Mesothelial cell of epicardium (in vitro differentiated cells): ENCODE data around the gene FANCC. TPM values are rescaled to one million over a fixed set of nuclear protein-coding genes. Genes with fewer than 3 reads are reported as not detected.

Experiments used
- DNase-seq, 2 experiments: peaks; one replicate each; pipeline ENCODE4 v3.0.0; 2021; ENCODE audit warnings: low spot score in 2 of 2; ENCODE audit not compliant: unreplicated experiment in 2 of 2
- H3K27ac Mint-ChIP-seq: 2 replicates; pipeline ENCODE4 v1.8.0; 2021; ENCODE audit warnings: mixed read lengths
- H3K27me3 Mint-ChIP-seq: 2 replicates; pipeline ENCODE4 v1.8.0; 2021; ENCODE audit warnings: low read depth, mixed read lengths
- H3K36me3 Mint-ChIP-seq: 2 replicates; pipeline ENCODE4 v1.8.0; 2021; ENCODE audit warnings: mixed read lengths
- H3K4me1 Mint-ChIP-seq: 2 replicates; pipeline ENCODE4 v1.8.0; 2021; ENCODE audit warnings: mixed read lengths
- H3K4me3 Mint-ChIP-seq: 2 replicates; pipeline ENCODE4 v1.8.0; 2021; ENCODE audit warnings: mild to moderate bottlenecking, moderate library complexity, mixed read lengths
- H3K9me3 Mint-ChIP-seq: 2 replicates; pipeline ENCODE4 v1.8.0; 2021; ENCODE audit warnings: mixed read lengths
- total RNA-seq: library from RNA; stranded (reverse); gene quantifications from 3 replicates; pipeline ENCODE4 v1.2.1, GENCODE V29; 2021
- TF ChIP-seq, protein P1 (sequence below): fragments of 200-600 bp; sonication (generic); IDR thresholded peaks from one replicate; pipeline ENCODE4 v1.5.0; 2021; ENCODE audit warnings: antibody characterized with exemption; ENCODE audit not compliant: unreplicated experiment

FANCC gene
- total RNA-seq, 1 donor from 2014 or later: 22.5 TPM

DNA sequence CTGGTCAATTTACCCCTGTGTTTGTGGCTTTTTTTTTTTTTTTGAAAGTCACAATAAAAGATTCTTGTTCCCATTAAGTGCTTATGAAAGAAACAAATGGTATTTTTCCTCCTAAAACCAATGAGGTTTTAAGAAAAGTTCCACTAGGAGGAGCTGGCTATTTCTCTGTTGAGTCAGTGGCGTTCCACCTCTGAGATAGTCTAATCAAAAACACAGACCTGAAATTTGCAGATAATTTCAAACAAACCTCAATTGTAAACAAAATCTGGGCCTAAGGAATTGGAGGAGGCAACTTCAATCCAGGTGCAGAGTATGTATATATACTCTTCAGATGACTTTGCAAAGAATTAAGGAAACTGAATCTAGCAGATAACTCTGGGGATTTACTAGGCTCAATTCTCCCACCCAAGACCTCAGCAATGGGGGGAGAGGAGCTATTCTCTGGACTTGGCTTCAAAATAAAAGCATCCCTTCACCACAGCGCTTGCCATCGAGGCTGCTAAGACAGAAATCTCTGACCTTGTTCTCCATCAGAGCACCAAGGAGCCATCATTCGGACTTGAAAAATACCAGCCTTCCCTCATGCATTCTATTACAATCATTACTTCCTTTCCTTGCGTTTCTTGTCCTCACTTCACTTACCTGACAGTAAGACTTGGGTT is 52.4 kb downstream of the FANCC start:
- H3K27me3 Mint-ChIP-seq: no peaks in the 10 kb centered on the region
- no peak for DNase-seq
- H3K27ac Mint-ChIP-seq: no peak overlapping the region
- no peaks in the 10 kb centered on the region for H3K9me3 Mint-ChIP-seq
- TF ChIP-seq, protein P1, sequence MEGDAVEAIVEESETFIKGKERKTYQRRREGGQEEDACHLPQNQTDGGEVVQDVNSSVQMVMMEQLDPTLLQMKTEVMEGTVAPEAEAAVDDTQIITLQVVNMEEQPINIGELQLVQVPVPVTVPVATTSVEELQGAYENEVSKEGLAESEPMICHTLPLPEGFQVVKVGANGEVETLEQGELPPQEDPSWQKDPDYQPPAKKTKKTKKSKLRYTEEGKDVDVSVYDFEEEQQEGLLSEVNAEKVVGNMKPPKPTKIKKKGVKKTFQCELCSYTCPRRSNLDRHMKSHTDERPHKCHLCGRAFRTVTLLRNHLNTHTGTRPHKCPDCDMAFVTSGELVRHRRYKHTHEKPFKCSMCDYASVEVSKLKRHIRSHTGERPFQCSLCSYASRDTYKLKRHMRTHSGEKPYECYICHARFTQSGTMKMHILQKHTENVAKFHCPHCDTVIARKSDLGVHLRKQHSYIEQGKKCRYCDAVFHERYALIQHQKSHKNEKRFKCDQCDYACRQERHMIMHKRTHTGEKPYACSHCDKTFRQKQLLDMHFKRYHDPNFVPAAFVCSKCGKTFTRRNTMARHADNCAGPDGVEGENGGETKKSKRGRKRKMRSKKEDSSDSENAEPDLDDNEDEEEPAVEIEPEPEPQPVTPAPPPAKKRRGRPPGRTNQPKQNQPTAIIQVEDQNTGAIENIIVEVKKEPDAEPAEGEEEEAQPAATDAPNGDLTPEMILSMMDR: no peak
- no peak overlapping the region for H3K4me3 Mint-ChIP-seq
- no peaks in the 10 kb centered on the region for H3K36me3 Mint-ChIP-seq
- peaks cover 11% of the 10 kb centered on the region for H3K4me1 Mint-ChIP-seq

DNA sequence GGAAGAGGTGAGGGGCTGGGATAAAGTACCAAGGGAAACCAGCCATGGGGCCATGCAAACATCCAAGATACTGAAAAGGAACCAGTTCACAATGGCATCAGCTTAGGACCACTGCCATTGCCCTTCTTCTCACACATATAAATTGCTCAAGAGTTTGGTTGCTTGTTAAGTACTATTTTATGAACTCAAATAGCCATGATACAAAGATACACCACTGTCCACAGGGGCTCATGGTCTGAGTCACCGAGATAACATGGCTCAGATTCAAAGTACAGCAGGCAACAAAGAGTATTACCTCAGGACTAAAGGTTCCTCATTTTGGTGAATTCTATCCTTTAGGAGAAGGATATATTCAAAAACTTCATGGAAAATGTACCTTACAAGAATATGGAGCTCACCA is 55.6 kb downstream of the FANCC start:
- Mint-ChIP-seq H3K36me3 (no peaks in the 10 kb centered on the region), H3K4me1 (peaks cover 8% of the 10 kb centered on the region), H3K9me3 (peaks cover 12% of the 10 kb centered on the region), H3K27me3 (no peaks in the 10 kb centered on the region), H3K4me3 (no peak overlapping the region), H3K27ac (no peak overlapping the region)
- TF ChIP-seq, protein P1: no peak
- no peak for DNase-seq

DNA sequence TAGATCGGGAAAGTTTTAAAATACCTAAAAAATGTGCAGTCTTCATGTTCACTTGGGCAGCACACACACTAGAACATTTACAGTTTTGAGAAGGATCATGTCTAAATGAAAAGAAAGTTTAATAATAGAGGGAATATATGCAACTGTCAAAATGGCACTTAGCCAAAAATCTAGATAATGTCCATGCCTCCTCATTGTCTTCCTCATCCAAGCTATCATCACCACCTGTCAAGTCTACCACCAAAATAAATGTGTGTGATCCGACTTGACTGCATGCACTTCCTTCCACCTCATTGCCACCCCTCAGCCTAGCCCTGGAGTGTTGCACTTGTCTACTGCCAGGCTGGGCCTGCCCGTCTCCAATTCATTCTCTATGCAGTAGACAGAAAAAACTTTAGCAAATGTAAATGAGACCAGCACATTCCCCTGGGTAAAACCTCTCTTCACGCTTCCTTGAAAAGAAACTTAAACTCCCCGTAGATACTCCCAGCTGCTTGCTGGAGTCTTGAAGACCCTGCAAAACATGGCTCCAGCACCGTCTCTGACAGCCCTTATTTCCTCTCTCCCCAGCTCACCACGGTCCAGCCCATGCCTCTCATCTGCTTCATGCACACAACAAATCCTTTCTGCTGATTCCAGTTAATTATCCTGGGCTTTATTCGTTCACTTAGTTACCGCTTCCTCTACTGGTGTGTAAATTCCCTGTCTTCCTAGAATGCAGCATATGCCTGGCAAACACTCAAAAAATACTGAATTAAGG is 66.9 kb downstream of the FANCC start:
- H3K36me3 Mint-ChIP-seq: peaks cover 14% of the 10 kb centered on the region
- H3K9me3 Mint-ChIP-seq: peaks cover 5% of the 10 kb centered on the region
- TF ChIP-seq, protein P1: no peak
- H3K27me3 Mint-ChIP-seq: no peaks in the 10 kb centered on the region
- peak overlapping the region; percentile 4 for H3K27ac Mint-ChIP-seq
- DNase-seq: no peak
- H3K4me1 Mint-ChIP-seq: peaks cover 12% of the 10 kb centered on the region
- H3K4me3 Mint-ChIP-seq: no peak overlapping the region

DNA sequence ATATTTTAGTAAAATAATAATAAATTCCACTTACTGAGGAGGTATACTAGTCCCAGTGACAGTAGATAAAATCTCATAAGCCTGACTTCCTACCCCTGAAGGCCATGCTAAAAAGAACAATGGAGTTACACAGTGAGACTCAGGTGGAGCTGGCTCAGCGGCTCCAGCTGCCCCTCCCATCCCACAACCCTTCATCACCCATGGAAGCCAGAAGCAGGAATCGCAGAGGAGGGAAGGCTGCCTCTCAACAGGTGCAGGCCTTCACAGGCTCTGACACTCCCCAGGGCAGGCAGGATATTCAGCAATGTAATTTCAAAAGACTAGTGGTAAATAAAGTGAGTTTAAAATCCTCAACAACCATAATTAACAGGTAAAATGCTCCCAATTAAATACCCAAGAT is 67.5 kb downstream of the FANCC start:
- H3K36me3 Mint-ChIP-seq: peaks cover 14% of the 10 kb centered on the region
- H3K9me3 Mint-ChIP-seq: no peaks in the 10 kb centered on the region
- no peak for DNase-seq
- peaks cover 12% of the 10 kb centered on the region for H3K4me1 Mint-ChIP-seq
- TF ChIP-seq, protein P1: no peak
- H3K4me3 Mint-ChIP-seq: no peak overlapping the region
- no peaks in the 10 kb centered on the region for H3K27me3 Mint-ChIP-seq
- H3K27ac Mint-ChIP-seq: peak overlapping the region; percentile 4

DNA sequence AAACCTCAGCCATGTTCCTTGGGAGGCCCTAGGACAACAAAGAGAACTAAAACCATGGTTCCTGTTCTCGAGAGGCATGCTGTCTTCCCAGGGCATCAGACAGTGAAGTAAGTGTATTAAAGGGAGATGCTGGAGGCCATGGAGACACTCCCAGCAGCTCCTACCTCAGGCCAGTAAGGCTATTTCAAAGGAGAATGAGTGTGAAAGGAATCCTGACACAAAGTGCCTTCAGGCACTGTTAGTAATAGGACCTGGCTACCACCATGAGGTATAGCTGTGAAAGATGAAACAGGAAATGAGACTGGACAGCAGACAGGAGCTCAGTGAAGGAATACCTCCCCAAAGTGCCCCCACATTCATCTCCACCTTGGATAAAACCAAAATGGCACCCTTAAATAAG is 71.0 kb downstream of the FANCC start:
- no peak overlapping the region for H3K4me3 Mint-ChIP-seq

More for the DNA sequence above, 71.0 kb downstream of the FANCC start:
- Mint-ChIP-seq H3K36me3 (peaks cover 14% of the 10 kb centered on the region), H3K27ac (no peak overlapping the region), H3K9me3 (no peaks in the 10 kb centered on the region), H3K27me3 (no peaks in the 10 kb centered on the region), H3K4me1 (peaks cover 24% of the 10 kb centered on the region)
- TF ChIP-seq, protein P1: no peak
- no peak for DNase-seq
